Esophagus muscularis mucosa (tissue), 3 donors: Measurements from ENCODE around the gene RAMP1.
A peak's percentile ranks its signal among the peaks of the same experiment; 100 is the strongest.

Source experiments
- POLR2A ChIP-seq: fragments of 450-650 bp; IDR thresholded peaks from one replicate; pipeline ENCODE4 v1.6.1; 2017; ENCODE audit warnings: antibody characterized with exemption, moderate library complexity, mild to moderate bottlenecking, low read depth
- POLR2AphosphoS5 ChIP-seq, 2 donors: sonication (generic); formaldehyde crosslinking; IDR thresholded peaks; one replicate each; pipeline ENCODE4 v1.6.1; 2017; ENCODE audit warnings: antibody characterized with exemption in 2 of 2
- TF ChIP-seq, protein P1 (sequence below), 3 experiments: fragments of 200-600 bp in 2 of 3; fragments of 450-650 bp in 1 of 3; sonication (generic) in 2 of 3; IDR thresholded peaks; one replicate each; pipeline ENCODE4 v1.5.1; 2017 to 2019; ENCODE audit warnings: antibody characterized with exemption in 3 of 3, mild to moderate bottlenecking in 2 of 3, moderate library complexity in 1 of 3

DNA sequence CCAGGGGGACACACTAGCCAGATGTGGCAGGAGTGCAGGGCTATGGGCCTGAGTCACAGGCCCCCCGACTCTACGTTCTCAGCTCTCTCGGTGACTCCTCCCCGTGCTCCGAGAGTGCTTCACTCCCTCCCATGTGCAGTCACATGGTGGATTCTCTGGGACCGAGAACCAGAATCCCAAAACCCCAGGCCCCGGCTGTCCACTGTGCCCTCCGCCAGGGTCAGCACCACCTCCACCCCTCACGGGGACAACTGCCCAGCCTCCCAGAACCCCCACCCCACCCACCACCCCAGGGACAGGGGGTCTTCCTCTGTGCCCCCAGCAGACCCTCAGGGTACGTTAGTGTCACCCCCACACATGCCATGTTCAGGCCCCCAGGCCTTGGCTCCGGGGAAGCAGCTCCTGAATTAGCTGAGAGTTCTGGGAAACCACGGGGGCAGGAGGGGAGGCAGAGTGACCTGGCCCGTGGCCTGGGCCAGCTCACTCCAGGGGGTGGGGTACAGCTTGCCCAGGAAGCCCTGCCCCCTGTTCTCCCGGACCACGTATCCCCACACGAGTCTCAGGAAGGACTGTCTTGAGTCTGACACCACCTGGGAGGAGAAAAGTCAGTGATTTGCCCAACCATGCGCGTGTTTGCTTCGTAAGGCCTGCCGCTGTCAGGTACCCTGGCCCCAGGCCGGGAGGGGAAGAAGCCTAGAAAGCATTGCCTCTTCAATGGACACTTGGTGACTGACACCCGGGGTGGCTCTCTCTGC is 4.4 kb downstream of the RAMP1 start:
- TF ChIP-seq, protein P1, sequence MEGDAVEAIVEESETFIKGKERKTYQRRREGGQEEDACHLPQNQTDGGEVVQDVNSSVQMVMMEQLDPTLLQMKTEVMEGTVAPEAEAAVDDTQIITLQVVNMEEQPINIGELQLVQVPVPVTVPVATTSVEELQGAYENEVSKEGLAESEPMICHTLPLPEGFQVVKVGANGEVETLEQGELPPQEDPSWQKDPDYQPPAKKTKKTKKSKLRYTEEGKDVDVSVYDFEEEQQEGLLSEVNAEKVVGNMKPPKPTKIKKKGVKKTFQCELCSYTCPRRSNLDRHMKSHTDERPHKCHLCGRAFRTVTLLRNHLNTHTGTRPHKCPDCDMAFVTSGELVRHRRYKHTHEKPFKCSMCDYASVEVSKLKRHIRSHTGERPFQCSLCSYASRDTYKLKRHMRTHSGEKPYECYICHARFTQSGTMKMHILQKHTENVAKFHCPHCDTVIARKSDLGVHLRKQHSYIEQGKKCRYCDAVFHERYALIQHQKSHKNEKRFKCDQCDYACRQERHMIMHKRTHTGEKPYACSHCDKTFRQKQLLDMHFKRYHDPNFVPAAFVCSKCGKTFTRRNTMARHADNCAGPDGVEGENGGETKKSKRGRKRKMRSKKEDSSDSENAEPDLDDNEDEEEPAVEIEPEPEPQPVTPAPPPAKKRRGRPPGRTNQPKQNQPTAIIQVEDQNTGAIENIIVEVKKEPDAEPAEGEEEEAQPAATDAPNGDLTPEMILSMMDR (IDR thresholded peaks at IDR 0.05), result no peak
- peak; percentile 66 to 74 for TF ChIP-seq POLR2AphosphoS5 (IDR thresholded peaks at IDR 0.05)
- TF ChIP-seq POLR2A, result no peak
